ENCODE results near the gene RAE1.

Gene RAE1

DNA sequence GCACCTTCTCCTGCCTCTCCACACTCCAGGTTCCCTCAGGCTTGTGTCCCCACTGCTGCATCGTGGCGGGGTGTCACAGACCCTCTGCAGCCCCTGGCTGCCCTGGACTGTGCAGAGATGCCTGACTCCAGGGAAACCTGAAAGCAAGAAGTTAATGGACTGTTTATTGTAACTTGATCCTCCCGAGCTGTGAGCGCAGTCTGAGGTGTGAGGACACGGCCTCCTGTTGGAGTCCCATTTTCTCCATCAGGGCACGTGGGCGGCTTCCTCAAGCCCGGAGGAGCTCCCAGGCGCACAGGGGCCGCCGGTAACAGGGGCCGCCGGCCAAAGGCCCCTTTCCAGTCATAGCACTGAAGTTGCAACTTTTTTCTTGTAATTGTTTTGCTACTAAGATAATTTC lies 57.1 kb downstream of the RAE1 start:
- DNase-seq (ENCODE audit: low spot score) = no peak
- TF ChIP-seq, protein P1, sequence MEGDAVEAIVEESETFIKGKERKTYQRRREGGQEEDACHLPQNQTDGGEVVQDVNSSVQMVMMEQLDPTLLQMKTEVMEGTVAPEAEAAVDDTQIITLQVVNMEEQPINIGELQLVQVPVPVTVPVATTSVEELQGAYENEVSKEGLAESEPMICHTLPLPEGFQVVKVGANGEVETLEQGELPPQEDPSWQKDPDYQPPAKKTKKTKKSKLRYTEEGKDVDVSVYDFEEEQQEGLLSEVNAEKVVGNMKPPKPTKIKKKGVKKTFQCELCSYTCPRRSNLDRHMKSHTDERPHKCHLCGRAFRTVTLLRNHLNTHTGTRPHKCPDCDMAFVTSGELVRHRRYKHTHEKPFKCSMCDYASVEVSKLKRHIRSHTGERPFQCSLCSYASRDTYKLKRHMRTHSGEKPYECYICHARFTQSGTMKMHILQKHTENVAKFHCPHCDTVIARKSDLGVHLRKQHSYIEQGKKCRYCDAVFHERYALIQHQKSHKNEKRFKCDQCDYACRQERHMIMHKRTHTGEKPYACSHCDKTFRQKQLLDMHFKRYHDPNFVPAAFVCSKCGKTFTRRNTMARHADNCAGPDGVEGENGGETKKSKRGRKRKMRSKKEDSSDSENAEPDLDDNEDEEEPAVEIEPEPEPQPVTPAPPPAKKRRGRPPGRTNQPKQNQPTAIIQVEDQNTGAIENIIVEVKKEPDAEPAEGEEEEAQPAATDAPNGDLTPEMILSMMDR (IDR thresholded peaks at IDR 0.05; ENCODE audit: extremely low read depth, insufficient read depth, missing control alignments) = no peak
- in situ Hi-C loops (cut with MboI; ENCODE audit: low pct_unique_long_range_greater_than_20kb, low sequenced_read_pairs, unreplicated experiment) = no loop called here

- TF ChIP-seq, protein P1 (IDR thresholded peaks at IDR 0.05; ENCODE audit: extremely low read depth, insufficient read depth, missing control alignments) = no peak
- in situ Hi-C loops (cut with MboI; ENCODE audit: low pct_unique_long_range_greater_than_20kb, low sequenced_read_pairs, unreplicated experiment) = no loop called here
- no peak for DNase-seq (ENCODE audit: low spot score)
Observed at GRCh38 chr20:57408536-57409233, 57.6 kb downstream of the RAE1 start.

GRCh38 chr20:57409316-57409671 lies 58.2 kb downstream of the RAE1 start:
- DNase-seq (ENCODE audit: low spot score) = no peak
- TF ChIP-seq, protein P1 (IDR thresholded peaks at IDR 0.05; ENCODE audit: extremely low read depth, insufficient read depth, missing control alignments) = no peak
- in situ Hi-C loops (cut with MboI; ENCODE audit: low pct_unique_long_range_greater_than_20kb, low sequenced_read_pairs, unreplicated experiment) = no loop called here

DNA sequence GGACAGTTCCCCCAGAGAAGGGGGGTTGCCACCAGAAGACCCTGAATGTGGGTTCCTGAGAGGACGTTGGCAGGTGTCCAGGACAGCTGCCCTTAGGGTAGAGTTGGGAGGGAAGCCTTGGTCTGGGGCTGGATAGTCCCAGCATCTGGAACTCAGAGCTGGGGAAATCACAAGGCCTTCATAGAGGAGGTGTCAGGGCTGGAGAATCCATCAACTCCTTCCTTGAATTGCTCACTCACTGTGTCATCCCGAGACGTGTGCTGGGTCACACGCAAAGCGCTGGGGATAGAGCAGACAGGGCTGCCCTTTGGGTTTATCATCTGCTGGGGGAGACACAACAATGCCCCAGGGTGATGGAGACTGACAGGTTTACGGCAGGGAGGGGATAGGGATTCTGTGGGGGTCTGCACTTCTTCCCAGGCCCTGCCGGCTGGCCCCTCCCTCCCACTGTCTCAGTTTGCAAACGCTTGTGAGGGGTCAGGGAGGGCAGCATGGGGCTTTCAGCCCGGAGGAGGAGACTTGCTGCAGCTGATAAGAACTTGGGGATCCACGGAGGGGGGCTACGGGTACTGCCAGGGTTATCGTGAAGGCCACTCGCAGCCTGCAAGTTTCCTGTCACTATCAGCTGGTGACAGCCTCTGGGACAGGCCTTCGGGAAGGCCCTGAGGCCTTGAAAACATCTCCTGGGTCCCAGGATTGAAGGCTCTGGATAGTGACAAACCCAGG lies 58.8 kb downstream of the RAE1 start:
- DNase-seq (ENCODE audit: low spot score) = no peak
- TF ChIP-seq, protein P1 (IDR thresholded peaks at IDR 0.05; ENCODE audit: extremely low read depth, insufficient read depth, missing control alignments) = no peak
- in situ Hi-C loops (cut with MboI; ENCODE audit: low pct_unique_long_range_greater_than_20kb, low sequenced_read_pairs, unreplicated experiment) = no loop called here

DNA sequence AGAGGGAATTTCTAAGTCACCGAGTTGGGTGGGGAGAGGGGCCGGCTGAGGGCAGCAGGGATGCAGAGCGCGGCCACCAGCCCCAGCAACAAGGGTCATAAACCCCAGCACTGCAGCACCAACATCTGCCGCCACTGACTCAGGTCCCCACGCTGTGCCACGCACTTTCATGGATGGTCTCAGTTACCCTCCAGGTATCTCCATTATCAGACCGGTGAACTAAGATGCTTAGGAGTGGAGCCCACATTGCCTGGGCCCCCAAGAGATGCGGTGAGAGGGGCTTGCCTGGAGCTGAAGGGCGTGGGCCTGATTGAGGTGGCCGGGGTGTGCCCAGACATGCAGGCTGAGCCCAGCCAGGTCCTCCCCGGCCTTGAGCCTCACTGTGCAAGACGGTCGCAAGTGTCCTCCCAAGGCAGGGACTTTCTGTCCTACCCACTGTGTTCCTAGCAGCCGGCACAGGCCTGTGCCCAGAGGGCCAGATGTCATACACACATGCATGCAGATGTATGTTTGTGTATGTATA lies 59.4 kb downstream of the RAE1 start:
- TF ChIP-seq, protein P1 (IDR thresholded peaks at IDR 0.05; ENCODE audit: extremely low read depth, insufficient read depth, missing control alignments) = no peak
- no peak for DNase-seq (ENCODE audit: low spot score)
- in situ Hi-C loops (cut with MboI; ENCODE audit: low pct_unique_long_range_greater_than_20kb, low sequenced_read_pairs, unreplicated experiment) = no loop called here

DNA sequence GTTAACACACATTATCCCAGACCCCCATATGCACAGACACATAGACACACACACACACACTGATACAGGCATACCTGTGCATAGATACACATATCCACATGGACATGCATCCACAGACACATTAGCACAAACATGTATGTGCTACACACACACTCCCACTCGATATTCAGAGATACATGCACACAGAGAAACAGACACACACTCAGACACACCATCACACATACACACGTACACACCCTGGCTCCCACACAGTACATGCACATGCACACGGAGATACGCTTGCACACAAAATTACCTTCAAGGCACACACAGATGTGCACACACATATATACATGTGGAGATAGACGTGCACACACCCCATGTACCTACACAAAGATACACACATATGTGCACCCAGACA lies 59.9 kb downstream of the RAE1 start:
- in situ Hi-C loops (cut with MboI; ENCODE audit: low pct_unique_long_range_greater_than_20kb, low sequenced_read_pairs, unreplicated experiment) = no loop called here
- TF ChIP-seq, protein P1 (IDR thresholded peaks at IDR 0.05; ENCODE audit: extremely low read depth, insufficient read depth, missing control alignments) = no peak
- DNase-seq (ENCODE audit: low spot score) = no peak

All from GM13977 (cell line).